A673 (cell line): Measurements from ENCODE around the gene DUSP1. TPM values are rescaled to one million over a fixed set of nuclear protein-coding genes. Genes with fewer than 3 reads are reported as not detected.
A peak's percentile ranks its signal among the peaks of the same experiment; 100 is the strongest.

Experiments used
- BruUV-seq: library from RNA; stranded (reverse); fragments of 400-500 nt; replicated peaks from 2 replicates; lab custom pipeline; 2021; lab: Mats Ljungman, UMichigan
- CTCF ChIA-PET: fragments of 300-600 bp; sonication (Branson Sonifier 250); formaldehyde crosslinking; loops from one replicate; lab custom pipeline; 2022; ENCODE audit warnings: antibody characterized with exemption; lab: Charles Lee
- POLR2A ChIA-PET: fragments of 300-600 bp; sonication (Branson Sonifier 250); formaldehyde crosslinking; loops from one replicate; lab custom pipeline; 2022; ENCODE audit warnings: antibody characterized with exemption; ENCODE audit not compliant: low non-redundant PET; lab: Charles Lee
- DNase-seq: peaks from one replicate; pipeline ENCODE4 v3.0.0-alpha.2; 2015; ENCODE audit warnings: low spot score
- H3K27ac ChIP-seq: fragments of 200-600 bp; sonication (generic); 2 replicates; pipeline ENCODE4 v1.5.1; 2016; ENCODE audit warnings: mixed run types, low read depth, mild to moderate bottlenecking, mixed read lengths, antibody characterized with exemption, low read length; ENCODE audit not compliant: poor library complexity, severe bottlenecking
- H3K27me3 ChIP-seq: fragments of 200-600 bp; sonication (generic); replicated peaks from 2 replicates; pipeline ENCODE4 v1.6.1; 2017; ENCODE audit warnings: mixed run types, low read depth, mild to moderate bottlenecking, mixed read lengths, antibody characterized with exemption, low read length; ENCODE audit not compliant: insufficient read depth, poor library complexity
- H3K36me3 ChIP-seq: fragments of 200-600 bp; sonication (generic); 2 replicates; pipeline ENCODE4 v1.6.1; 2016; ENCODE audit warnings: mixed run types, mild to moderate bottlenecking, mixed read lengths, antibody characterized with exemption, low read length; ENCODE audit not compliant: insufficient read depth, poor library complexity, severe bottlenecking
- H3K4me1 ChIP-seq: fragments of 200-600 bp; sonication (generic); 2 replicates; pipeline ENCODE4 v1.6.1; 2017; ENCODE audit warnings: mixed run types, mild to moderate bottlenecking, mixed read lengths, antibody characterized with exemption, low read length; ENCODE audit not compliant: insufficient read depth, poor library complexity, severe bottlenecking
- H3K4me3 ChIP-seq: fragments of 200-600 bp; sonication (generic); 2 replicates; pipeline ENCODE4 v1.5.1; 2016; ENCODE audit warnings: low read depth, mixed run types, mild to moderate bottlenecking, mixed read lengths, low read length; ENCODE audit not compliant: poor library complexity, severe bottlenecking
- H3K9me3 ChIP-seq: fragments of 200-600 bp; sonication (generic); 2 replicates; pipeline ENCODE4 v1.6.1; 2016; ENCODE audit warnings: mixed run types, low read depth, mild to moderate bottlenecking, mixed read lengths, antibody characterized with exemption, low read length; ENCODE audit not compliant: poor library complexity, severe bottlenecking
- CTCF ChIP-seq: fragments of 300-800, 200-600 bp; sonication (generic); conservative IDR thresholded peaks from 2 replicates; pipeline ENCODE4 v1.5.1; 2017; ENCODE audit warnings: low read depth, mild to moderate bottlenecking, antibody characterized with exemption, low read length, moderate library complexity, mixed read lengths
- EZH2 ChIP-seq: fragments of 200-600 bp; sonication (generic); IDR thresholded peaks from 2 replicates; pipeline ENCODE4 v1.6.1; 2017; ENCODE audit warnings: borderline replicate concordance, low read depth, mild to moderate bottlenecking, mixed read lengths, antibody characterized with exemption, low read length; ENCODE audit not compliant: poor library complexity, severe bottlenecking
- intact Hi-C: fragments of 100-400 bp; cut with micrococcal nuclease; formaldehyde crosslinking; loops from one replicate; pipeline ENCODE4 v1.10.0; 2022; ENCODE audit not compliant: unreplicated experiment
- total RNA-seq: library from RNA; stranded (reverse); gene quantifications from 2 replicates; pipeline ENCODE4 v1.2.3, GENCODE V29; 2021

The DUSP1 gene
- total RNA-seq, 1 experiment from 2014 or later, result 13.1 TPM

- Histone ChIP-seq H3K36me3 (peaks cover 16% of the 10 kb centered on the region), H3K27me3 (no peaks in the 10 kb centered on the region), H3K27ac (peak overlapping the region; percentile 99), H3K9me3 (no peaks in the 10 kb centered on the region), H3K4me1 (peaks cover 35% of the 10 kb centered on the region), H3K4me3 (peak overlapping the region; percentile 91)
- POLR2A ChIA-PET, result interaction anchor here (0.6 to 0.9 kb wide), 2 partner anchors 12 to 42 kb away, joined by 3 read pairs; no protein-coding TSS in a partner anchor
- DNase-seq, result no peak
- CTCF ChIA-PET, result interaction anchor here (0.7 to 1.8 kb wide), 6 partner anchors 31 to 161 kb away, joined by 3 to 8 read pairs (median 4); no protein-coding TSS in a partner anchor
- TF ChIP-seq EZH2, result no peak
- no peak for TF ChIP-seq CTCF
- TSS peak; percentile 88 for BruUV-seq
- intact Hi-C loops, result loop anchor here (1.0 to 5.0 kb wide), 2 partner anchors 54 to 161 kb away; no protein-coding TSS in a partner anchor
Measured at GRCh38 chr5:172771439-172772111, 580 bp upstream of the DUSP1 start.

GRCh38 chr5:172770374-172770674 lies 671 bp downstream of the DUSP1 start:
- peaks cover 46% of the 10 kb centered on the region for H3K4me1 ChIP-seq
- no peak for TF ChIP-seq CTCF
- no peak for TF ChIP-seq EZH2
- no peaks in the 10 kb centered on the region for H3K9me3 ChIP-seq
- POLR2A ChIA-PET, result no interaction called here
- intact Hi-C loops, result loop anchor here (5.0 kb wide), 1 partner anchor 162 kb away; no protein-coding TSS in a partner anchor
- no TSS peak for BruUV-seq
- peak overlapping the region; percentile 99 for H3K27ac ChIP-seq
- CTCF ChIA-PET, result no interaction called here
- DNase-seq, result no peak
- H3K36me3 ChIP-seq, result peaks cover 16% of the 10 kb centered on the region
- peak overlapping the region; percentile 91 for H3K4me3 ChIP-seq
- H3K27me3 ChIP-seq, result no peaks in the 10 kb centered on the region

- H3K4me1 ChIP-seq, result peaks cover 46% of the 10 kb centered on the region
- no peak for TF ChIP-seq CTCF
- no peak for TF ChIP-seq EZH2
- CTCF ChIA-PET, result interaction anchor here (0.6 kb wide), 1 partner anchor 53 kb away, joined by 3 read pairs; no protein-coding TSS in a partner anchor
- POLR2A ChIA-PET, result no interaction called here
- H3K27me3 ChIP-seq, result no peaks in the 10 kb centered on the region
- TSS peak; percentile 40 for BruUV-seq
- DNase-seq, result peak; percentile 38
- no peaks in the 10 kb centered on the region for H3K9me3 ChIP-seq
- intact Hi-C loops, result loop anchor here (5.0 kb wide), 1 partner anchor 163 kb away; no protein-coding TSS in a partner anchor
- H3K4me3 ChIP-seq, result peak overlapping the region; percentile 91
- H3K36me3 ChIP-seq, result peaks cover 16% of the 10 kb centered on the region
- H3K27ac ChIP-seq, result peak overlapping the region; percentile 99
Measured at GRCh38 chr5:172769616-172770373, 1.2 kb downstream of the DUSP1 start.
